BLaER1 (cell line): Measurements from ENCODE around the gene MAST2.
"Not testable (repeated sequence)": the region's sequence is repeated elsewhere in the genome, so short reads cannot be mapped to it uniquely, and the experiment has no call there.

Experiments used
- H3K27ac ChIP-seq: shearing (Covaris generic); formaldehyde crosslinking; 2 replicates; pipeline ENCODE4 v1.8.1; 2022
- H3K27me3 ChIP-seq: shearing (Covaris generic); formaldehyde crosslinking; 2 replicates; pipeline ENCODE4 v1.8.1; 2022
- H3K36me3 ChIP-seq: shearing (Covaris generic); formaldehyde crosslinking; 2 replicates; pipeline ENCODE4 v1.8.1; 2022
- H3K4me1 ChIP-seq: shearing (Covaris generic); formaldehyde crosslinking; 2 replicates; pipeline ENCODE4 v1.8.1; 2022
- H3K4me2 ChIP-seq: shearing (Covaris generic); formaldehyde crosslinking; 2 replicates; pipeline ENCODE4 v1.8.1; 2022
- H3K4me3 ChIP-seq: shearing (Covaris generic); formaldehyde crosslinking; 2 replicates; pipeline ENCODE4 v1.8.1; 2022
- H3K9ac ChIP-seq: shearing (Covaris generic); formaldehyde crosslinking; 2 replicates; pipeline ENCODE4 v1.8.1; 2022
- H3K9me3 ChIP-seq: shearing (Covaris generic); formaldehyde crosslinking; 2 replicates; pipeline ENCODE4 v1.8.1; 2022
- H4K20me1 ChIP-seq: shearing (Covaris generic); formaldehyde crosslinking; 2 replicates; pipeline ENCODE4 v1.8.1; 2022
- Cebpa-rat ChIP-seq: shearing (Covaris generic); IDR thresholded peaks from 2 replicates; pipeline ENCODE4 v1.8.1; 2022

MAST2 gene

DNA sequence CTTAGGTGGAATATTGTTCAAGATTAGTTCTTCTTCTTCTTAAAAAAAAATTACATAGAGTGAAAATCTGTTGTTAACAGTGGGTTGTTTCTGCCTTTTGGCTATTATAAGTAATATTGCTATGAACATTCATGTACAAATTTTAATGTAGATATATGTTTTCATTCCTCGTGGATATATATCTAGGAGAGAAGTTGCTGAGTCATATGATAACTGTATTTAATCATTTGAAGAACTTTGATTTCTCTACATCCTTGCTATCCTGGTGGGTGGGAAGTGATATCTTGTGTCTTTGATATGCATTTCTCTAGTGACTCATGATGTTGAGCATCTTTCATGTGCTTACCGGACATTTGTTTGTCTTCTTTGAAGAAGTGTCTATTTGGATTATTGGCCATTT is 29.9 kb downstream of the MAST2 start:
- peaks cover 51% of the 10 kb centered on the region for H3K36me3 ChIP-seq
- no peaks in the 10 kb centered on the region for H3K4me1 ChIP-seq
- no peaks in the 10 kb centered on the region for H3K9me3 ChIP-seq
- no peaks in the 10 kb centered on the region for H4K20me1 ChIP-seq
- no peak overlapping the region for H3K4me3 ChIP-seq
- H3K4me2 ChIP-seq: no peak overlapping the region
- H3K9ac ChIP-seq: no peak overlapping the region
- no peaks in the 10 kb centered on the region for H3K27me3 ChIP-seq
- TF ChIP-seq Cebpa-rat: no peak
- no peak overlapping the region for H3K27ac ChIP-seq

GRCh38 chr1:45834689-45835088 is 31.3 kb downstream of the MAST2 start:
- H3K4me2 ChIP-seq: no peak overlapping the region
- no peaks in the 10 kb centered on the region for H3K9me3 ChIP-seq
- no peaks in the 10 kb centered on the region for H3K4me1 ChIP-seq
- H3K4me3 ChIP-seq: no peak overlapping the region
- TF ChIP-seq Cebpa-rat: no peak
- H3K27ac ChIP-seq: no peak overlapping the region
- H3K36me3 ChIP-seq: peaks cover 49% of the 10 kb centered on the region
- H3K9ac ChIP-seq: no peak overlapping the region
- H4K20me1 ChIP-seq: no peaks in the 10 kb centered on the region
- no peaks in the 10 kb centered on the region for H3K27me3 ChIP-seq

DNA sequence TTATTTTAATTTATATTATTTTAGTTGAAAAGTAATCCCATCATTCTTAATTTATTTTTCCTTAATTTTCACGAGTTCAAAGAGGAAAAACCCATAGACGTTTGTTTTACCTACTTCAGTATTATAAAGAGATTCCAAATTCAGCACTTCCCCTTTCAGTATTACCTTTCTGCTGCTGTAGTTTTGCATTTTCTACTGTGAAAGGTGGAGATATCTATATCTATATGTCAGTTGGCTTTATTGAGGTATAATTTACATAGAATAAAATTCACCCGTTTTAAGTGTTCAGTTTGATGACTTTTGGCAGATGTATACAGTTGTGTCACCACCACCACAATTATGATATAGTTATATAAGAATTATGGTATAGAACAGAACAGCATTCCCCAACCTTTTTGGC is 33.0 kb downstream of the MAST2 start:
- H3K4me1 ChIP-seq: peaks cover 7% of the 10 kb centered on the region
- no peak for TF ChIP-seq Cebpa-rat
- no peak overlapping the region for H3K4me2 ChIP-seq
- H3K9me3 ChIP-seq: no peaks in the 10 kb centered on the region
- H3K4me3 ChIP-seq: no peak overlapping the region
- H3K36me3 ChIP-seq: peaks cover 33% of the 10 kb centered on the region
- H3K9ac ChIP-seq: no peak overlapping the region
- no peak overlapping the region for H3K27ac ChIP-seq
- no peaks in the 10 kb centered on the region for H4K20me1 ChIP-seq
- no peaks in the 10 kb centered on the region for H3K27me3 ChIP-seq

DNA sequence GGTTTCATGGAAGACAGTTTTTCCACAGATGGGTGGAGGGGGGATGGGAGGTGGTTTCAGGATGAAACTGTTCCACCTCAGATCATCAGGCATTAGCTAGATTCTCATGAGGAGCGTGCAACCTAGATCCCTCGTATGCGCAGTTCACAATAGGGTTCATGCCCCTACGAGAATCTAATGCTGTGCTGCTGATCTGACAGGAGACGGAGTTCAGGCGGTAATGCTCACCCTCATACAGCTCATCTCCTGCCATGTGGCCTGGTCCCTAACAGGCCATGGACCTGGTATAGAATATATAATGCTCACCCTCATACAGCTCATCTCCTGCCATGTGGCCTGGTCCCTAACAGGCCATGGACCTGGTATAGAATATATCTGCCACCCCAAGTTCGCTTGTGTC is 33.4 kb downstream of the MAST2 start:
- not testable (repeated sequence) for H3K4me3 ChIP-seq, H3K4me1 ChIP-seq, H3K4me2 ChIP-seq, H4K20me1 ChIP-seq, H3K27ac ChIP-seq, H3K27me3 ChIP-seq, H3K9me3 ChIP-seq, H3K9ac ChIP-seq
- peaks cover 30% of the 10 kb centered on the region for H3K36me3 ChIP-seq

- peaks cover 19% of the 10 kb centered on the region for H3K36me3 ChIP-seq
- H3K4me1 ChIP-seq, H3K4me2 ChIP-seq, H3K9me3 ChIP-seq, H3K4me3 ChIP-seq, H3K27ac ChIP-seq, H4K20me1 ChIP-seq, H3K9ac ChIP-seq, H3K27me3 ChIP-seq: not testable (repeated sequence)
Observed at GRCh38 chr1:45838322-45838721, 34.9 kb downstream of the MAST2 start.

- Histone ChIP-seq H3K4me1 (peaks cover 7% of the 10 kb centered on the region), H3K9ac (no peak overlapping the region), H3K4me3 (no peak overlapping the region), H3K4me2 (no peak overlapping the region), H4K20me1 (no peaks in the 10 kb centered on the region), H3K27ac (no peak overlapping the region), H3K36me3 (peaks cover 12% of the 10 kb centered on the region; the same call in 1 of the 2 replicates), H3K27me3 (no peaks in the 10 kb centered on the region), H3K9me3 (no peaks in the 10 kb centered on the region)
- no peak for TF ChIP-seq Cebpa-rat
Observed at GRCh38 chr1:45840704-45841103, 37.3 kb downstream of the MAST2 start.

DNA sequence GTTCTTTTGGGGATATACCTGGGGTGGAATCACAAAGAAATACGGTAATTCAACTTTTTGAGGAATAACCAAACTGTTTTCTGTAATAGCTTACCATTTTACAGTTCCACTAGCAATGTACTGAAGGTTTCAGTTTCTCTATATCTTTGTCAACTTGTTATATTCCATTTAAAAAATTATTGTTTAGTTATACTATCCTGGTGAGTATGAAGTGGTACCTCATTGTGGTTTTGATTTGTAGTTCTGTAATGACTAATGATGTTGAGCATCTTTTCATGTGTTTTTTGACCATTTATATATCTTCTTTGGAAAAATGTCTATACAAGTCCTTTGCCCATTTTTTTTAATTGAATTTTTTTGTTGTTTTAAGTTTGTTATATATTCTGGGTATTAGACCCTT is 39.4 kb downstream of the MAST2 start:
- no peak for TF ChIP-seq Cebpa-rat
- no peak overlapping the region for H3K4me2 ChIP-seq
- H3K27ac ChIP-seq: no peak overlapping the region
- H4K20me1 ChIP-seq: no peaks in the 10 kb centered on the region
- peaks cover 12% of the 10 kb centered on the region for H3K4me1 ChIP-seq
- peaks cover 7% of the 10 kb centered on the region; the same call in 1 of the 2 replicates for H3K36me3 ChIP-seq
- H3K9ac ChIP-seq: no peak overlapping the region
- H3K27me3 ChIP-seq: no peaks in the 10 kb centered on the region
- no peak overlapping the region for H3K4me3 ChIP-seq
- H3K9me3 ChIP-seq: no peaks in the 10 kb centered on the region

GRCh38 chr1:45843474-45843905 is 40.1 kb downstream of the MAST2 start:
- H3K27ac ChIP-seq: no peak overlapping the region

DNA sequence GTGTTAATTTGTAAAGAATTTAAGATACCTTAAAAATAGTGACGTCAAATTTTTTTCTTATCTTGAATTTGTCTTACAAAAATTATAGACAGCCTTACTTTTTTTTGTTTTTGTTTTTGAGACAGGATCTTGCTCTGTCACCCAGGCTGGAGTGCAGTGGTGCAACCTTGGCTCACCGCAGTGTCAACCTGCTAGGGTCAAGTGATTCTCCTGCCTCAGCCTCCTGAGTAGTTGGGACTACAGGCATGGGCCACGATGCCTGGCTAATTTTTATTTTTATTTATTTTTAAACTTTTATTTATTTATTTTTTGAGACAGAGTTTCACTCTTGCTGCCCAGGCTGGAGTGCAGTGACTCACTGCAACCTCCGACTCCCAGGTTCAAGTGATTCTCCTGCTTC is 40.6 kb downstream of the MAST2 start:
- H3K27ac ChIP-seq, H3K4me3 ChIP-seq, H3K27me3 ChIP-seq, H3K9ac ChIP-seq, H3K9me3 ChIP-seq, H4K20me1 ChIP-seq, H3K4me2 ChIP-seq: not testable (repeated sequence)
- Histone ChIP-seq H3K4me1 (peaks cover 12% of the 10 kb centered on the region), H3K36me3 (peaks cover 15% of the 10 kb centered on the region)

More at GRCh38 chr1:45843474-45843905, 40.1 kb downstream of the MAST2 start:
- Histone ChIP-seq H3K4me1 (peaks cover 12% of the 10 kb centered on the region), H3K27me3 (no peaks in the 10 kb centered on the region), H3K36me3 (peaks cover 13% of the 10 kb centered on the region), H3K9me3 (0 out of 2 replicates have a peak, but pooled peaks cover 2% of the 10 kb centered on the region), H3K4me2 (no peak overlapping the region), H3K4me3 (no peak overlapping the region), H4K20me1 (no peaks in the 10 kb centered on the region), H3K9ac (no peak overlapping the region)
- TF ChIP-seq Cebpa-rat: no peak

GRCh38 chr1:45846931-45847330 is 43.5 kb downstream of the MAST2 start:
- H3K27me3 ChIP-seq: no peaks in the 10 kb centered on the region
- H3K36me3 ChIP-seq: peaks cover 18% of the 10 kb centered on the region
- H3K4me2 ChIP-seq: no peak overlapping the region
- H3K4me1 ChIP-seq: 0 out of 2 replicates have a peak, but pooled peaks cover 5% of the 10 kb centered on the region
- H3K9me3 ChIP-seq: peaks cover 25% of the 10 kb centered on the region
- no peak overlapping the region for H3K9ac ChIP-seq
- no peaks in the 10 kb centered on the region for H4K20me1 ChIP-seq
- no peak overlapping the region for H3K27ac ChIP-seq
- no peak for TF ChIP-seq Cebpa-rat
- no peak overlapping the region for H3K4me3 ChIP-seq

GRCh38 chr1:45848097-45848496 is 44.7 kb downstream of the MAST2 start:
- H3K9ac ChIP-seq: no peak overlapping the region
- H4K20me1 ChIP-seq: no peaks in the 10 kb centered on the region
- H3K36me3 ChIP-seq: peaks cover 18% of the 10 kb centered on the region
- H3K4me2 ChIP-seq: no peak overlapping the region
- H3K4me1 ChIP-seq: 0 out of 2 replicates have a peak, but pooled peaks cover 5% of the 10 kb centered on the region
- no peaks in the 10 kb centered on the region for H3K27me3 ChIP-seq
- H3K4me3 ChIP-seq: no peak overlapping the region
- no peak for TF ChIP-seq Cebpa-rat
- no peak overlapping the region for H3K27ac ChIP-seq
- peaks cover 25% of the 10 kb centered on the region for H3K9me3 ChIP-seq
